Islet of Langerhans (tissue), 1 donor: ENCODE data around the gene TMBIM4.
"Not testable (repeated sequence)": the region's sequence is repeated elsewhere in the genome, so short reads cannot be mapped to it uniquely, and the experiment has no call there.

Experiments
- FAIRE-seq: peaks from one replicate; lab custom pipeline; 2011; peaks lifted over from hg19 to GRCh38; lab: Jason Lieb, UNC

TMBIM4 gene, protein sequence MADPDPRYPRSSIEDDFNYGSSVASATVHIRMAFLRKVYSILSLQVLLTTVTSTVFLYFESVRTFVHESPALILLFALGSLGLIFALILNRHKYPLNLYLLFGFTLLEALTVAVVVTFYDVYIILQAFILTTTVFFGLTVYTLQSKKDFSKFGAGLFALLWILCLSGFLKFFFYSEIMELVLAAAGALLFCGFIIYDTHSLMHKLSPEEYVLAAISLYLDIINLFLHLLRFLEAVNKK

DNA sequence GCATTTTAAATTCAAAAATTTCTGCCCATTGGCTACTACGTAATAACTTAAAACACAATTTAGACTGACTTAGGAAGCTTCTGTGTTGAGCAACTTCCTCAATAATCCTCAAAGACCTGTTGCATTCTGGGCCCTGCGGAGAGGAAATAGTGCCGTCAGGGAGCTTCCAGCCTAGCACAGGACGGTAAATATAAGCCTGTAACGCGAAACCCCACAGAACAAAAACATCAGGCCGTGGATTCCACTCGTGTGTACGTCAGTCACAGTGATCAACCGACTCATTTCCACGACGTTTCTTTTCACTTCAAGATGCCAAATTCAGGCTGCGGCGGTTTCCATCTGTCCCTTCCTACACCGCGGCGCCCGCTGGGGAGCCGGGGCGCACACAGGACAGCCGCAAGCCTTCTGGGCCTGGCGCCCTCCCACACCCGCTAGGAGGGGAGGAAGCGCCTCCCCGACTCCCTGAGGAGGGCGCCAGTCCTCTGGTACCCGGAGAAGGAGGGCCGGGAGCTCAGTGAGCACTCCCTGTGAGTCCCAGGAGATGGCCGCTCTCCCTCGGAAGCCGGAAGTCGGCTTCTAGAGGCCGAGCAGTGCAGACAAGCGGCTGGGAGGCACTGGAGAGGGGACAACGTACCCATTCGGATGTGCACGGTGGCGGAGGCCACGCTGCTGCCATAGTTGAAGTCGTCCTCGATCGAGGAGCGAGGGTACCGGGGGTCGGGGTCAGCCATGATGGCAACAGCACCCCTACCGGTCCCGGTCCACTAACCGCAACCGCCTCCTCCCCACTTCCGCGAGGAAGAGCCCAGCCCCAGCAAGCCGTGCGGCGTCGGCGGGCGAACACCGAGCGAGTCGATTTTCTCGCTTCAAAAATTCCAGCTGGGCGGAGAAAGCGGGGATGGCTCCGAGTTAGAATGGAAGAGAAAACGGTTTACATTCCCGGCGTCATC, at the start of gene TMBIM4:
TSS of gene TMBIM4 (minus strand) at position 776 of the 950 bp plus-strand sequence. CDS start at position 731, 45 bp downstream.
- FAIRE-seq = no peak

DNA sequence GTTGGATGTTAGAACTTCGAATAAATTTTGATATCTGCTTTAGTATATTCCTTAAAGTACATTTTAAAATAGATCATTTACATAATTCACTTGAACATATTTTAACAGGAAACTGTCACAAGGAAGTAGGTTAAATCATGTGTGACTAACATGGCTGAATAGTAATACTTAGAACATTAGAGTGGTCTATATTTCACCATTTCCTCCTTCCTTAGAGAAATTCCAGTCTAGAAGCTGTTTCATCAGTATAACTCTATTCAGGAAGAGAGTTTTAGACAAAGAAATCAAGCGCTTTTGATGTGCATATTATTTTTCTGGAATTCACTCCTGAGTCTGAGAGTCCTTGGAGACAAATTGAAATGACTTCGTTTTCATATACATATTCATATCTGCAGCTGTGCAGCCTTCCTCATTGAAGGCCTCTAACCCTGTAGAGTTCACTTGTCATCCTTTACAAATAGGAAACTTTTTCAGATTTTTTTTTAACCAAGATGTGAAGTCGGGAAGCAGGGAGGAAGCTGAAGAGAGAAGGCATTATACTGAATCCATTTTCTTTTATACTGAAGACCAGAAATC, 47.6 kb upstream of the TMBIM4 start:
- no peak for FAIRE-seq

DNA sequence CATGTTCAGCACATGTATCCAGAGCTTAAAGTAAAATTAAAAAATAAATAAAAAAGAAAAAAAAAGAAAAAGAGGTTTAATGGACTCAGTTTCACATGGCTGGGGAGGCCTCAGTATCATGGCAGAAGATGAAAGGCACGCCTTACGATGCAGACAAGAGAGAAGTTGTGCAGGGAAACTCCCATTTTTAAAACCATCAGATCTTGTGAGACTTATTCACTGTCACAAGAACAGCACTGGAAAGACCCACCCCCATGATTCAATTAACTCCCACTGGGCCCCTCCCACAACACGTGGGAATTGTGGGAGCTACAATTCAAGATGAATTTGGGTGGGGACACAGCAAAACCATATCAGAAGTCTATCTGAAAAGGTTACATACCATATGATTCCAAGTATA, 43.2 kb upstream of the TMBIM4 start:
- not testable (repeated sequence) for FAIRE-seq

DNA sequence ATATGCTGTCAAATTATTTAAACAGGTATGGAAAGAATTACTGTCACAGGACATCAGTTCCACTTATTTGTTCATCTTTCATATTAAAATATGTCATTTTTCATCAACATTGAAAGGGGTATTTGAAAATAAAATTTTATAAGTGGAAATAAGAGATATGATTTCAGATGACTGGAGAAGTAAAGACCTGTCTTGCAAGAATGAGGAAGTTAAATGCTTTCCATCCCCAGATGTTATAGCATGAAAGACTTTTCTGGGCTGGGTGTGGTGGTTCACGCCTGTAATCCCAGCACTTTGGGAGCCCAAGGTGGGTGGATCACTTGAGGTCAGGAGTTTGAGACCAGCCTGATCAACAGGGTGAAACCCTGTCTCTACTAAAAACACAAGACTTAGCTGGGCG, 41.8 kb upstream of the TMBIM4 start:
- not testable (repeated sequence) for FAIRE-seq

DNA sequence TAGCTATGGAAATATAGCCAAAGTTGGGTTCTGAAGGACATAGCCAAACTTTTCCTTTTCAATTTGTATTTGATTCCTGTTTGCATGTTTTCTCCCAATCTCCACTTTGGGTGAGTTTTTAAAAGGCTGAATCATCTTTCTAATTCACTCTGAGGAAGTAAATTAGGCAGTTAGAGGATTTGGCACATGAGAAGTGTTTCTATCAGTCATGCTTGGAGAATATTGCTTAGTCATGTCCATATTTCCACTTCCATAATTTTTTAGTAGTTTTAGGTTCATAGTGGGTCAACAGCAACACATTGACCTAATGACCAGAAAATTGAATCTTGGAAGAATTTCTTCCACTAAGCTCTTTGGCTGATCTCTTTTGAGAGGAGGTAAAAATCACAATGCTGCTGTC, 41.0 kb upstream of the TMBIM4 start:
- FAIRE-seq = no peak

DNA sequence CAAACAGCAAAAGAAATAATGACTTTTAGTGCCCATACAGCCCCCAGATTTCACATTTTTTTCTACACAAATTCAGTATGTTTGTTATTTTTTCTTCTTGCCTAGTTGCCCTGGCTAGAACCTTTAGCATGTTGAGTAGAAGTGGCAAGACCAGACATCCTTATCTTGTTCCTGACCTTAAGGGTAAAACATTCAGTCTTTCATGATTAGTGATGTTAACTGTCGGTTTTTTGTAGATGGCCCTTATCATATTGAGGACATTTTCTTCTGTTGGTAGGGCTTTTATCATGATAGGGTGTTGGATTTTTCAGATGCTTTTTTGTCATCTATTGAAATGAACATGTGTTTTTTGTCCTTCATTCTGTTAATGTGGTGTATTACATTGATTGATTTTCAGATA, 36.3 kb upstream of the TMBIM4 start:
- no peak for FAIRE-seq

DNA sequence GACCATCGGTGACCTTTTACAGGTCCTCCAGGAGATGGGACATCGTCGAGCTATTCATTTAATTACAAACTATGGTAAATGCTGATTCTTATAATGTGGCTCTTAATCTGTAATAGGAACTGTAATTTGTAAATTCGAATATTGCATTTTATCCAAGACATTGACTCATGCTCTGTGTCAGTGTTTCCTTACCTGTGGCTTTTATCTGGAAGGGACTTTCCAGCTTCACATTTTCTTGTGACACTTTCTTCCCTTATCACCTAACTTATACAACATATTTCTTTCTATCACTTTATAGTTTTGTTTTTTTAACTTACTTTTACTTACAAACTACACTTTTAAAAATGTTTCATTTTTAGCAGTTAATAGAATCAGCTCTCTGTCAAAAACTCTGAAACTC, 34.0 kb upstream of the TMBIM4 start:
- no peak for FAIRE-seq

DNA sequence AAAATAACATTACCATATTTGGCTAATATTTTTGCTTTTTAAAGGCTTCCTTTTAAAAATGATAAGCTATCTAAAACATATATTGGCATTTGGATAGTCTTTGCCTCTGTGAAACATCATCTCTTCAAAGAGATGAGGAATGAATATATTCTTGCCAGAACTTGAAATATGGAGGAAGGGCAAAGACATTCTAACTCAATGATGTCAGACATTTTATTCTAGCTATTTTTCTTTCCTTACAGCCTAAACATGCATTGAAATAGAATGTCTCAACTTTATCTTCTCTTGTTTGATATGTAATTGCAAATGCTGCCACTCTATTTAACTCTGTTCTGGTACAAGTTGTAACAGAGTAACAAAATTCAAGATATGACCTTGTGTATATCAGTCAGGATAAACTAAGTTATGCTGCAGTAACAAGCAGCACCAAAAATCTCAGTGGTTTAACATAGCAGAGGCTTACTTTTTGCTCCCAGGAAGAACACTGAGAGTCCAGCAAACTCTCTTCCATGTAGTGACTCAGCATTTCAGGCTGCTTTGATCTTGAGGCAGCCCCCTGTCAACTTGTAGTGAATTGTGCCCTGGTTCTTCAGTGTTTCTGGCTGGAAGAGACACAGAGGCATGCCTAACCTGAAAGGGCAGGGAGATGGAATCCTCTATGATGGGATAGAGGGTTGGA, 30.2 kb upstream of the TMBIM4 start:
- no peak for FAIRE-seq

DNA sequence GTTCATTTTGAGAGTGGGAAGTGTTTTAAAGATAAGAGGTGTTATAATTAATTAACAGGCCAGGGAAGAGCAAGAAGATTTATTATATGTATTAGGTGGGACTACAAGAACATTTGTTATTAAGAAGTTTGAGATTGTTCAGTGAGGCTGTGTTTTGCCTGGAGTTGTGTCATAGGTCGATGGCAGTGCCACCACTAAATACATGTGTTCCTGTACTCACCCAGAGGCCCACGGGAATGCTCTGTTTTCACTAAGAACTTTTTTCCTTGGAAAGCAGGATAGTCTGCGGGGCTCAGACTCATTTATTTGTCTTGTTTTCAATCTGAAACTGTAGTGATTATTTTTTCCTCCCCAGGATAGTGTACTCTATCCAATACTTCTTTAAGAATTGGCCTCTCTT, 29.3 kb upstream of the TMBIM4 start:
- no peak for FAIRE-seq

DNA sequence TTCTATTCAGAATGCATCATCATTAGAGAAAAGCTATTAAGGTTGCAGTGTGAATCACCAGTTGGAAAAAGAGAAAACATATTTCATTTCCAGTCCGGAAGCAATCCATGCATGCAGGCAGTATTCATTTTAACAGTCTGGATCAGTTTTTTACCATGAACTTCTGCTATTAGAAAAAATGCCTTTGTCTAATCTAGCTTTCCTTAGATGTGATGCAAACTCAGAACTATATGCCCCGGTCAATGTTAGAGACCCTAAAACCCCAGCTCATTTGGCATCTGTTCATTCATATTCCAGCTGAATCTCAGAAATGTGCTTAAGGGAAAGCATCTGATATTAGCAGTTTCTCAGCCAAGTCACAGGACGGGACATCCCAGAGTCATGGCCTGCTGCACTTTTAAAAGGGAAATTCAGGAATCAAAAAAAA, 27.7 kb upstream of the TMBIM4 start:
- no peak for FAIRE-seq

DNA sequence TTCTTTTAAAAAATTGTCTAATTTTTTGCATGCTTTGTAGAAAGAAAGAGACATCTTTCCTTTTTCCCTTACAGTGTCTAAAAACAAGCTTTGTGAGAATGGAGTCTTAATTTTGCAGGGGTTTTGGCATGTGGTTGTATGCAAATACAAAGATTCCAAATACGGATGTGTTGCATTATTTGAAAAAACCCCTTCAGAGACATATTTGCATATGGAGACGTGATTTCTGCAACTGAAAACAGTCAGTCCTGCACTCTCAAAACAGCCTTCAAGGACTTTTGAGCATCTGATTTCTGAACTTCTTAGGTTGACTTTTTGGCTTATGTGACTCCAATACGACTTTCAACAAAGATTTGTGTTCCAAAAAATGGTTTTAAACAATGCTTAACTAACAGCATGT, 27.0 kb upstream of the TMBIM4 start:
- FAIRE-seq = no peak

DNA sequence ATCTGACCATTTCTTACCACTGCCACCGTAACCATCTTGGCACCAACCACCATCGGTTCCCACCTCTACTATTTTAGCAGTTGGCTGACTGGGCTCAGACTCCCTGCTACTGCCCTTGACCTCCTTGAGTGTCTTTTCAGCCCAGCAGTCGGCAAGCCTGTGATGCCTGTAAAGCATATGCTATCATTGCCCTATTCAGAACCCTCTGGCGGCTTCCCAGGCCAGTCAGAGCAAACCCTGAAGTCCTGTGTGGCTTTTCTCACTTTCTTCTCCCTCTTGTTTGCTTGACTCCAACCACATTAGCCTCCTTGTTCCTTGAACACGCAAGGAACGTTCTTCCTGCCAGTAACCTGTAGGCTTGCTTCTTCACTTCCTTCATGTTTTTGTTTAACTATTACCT, 25.4 kb upstream of the TMBIM4 start:
- no peak for FAIRE-seq

DNA sequence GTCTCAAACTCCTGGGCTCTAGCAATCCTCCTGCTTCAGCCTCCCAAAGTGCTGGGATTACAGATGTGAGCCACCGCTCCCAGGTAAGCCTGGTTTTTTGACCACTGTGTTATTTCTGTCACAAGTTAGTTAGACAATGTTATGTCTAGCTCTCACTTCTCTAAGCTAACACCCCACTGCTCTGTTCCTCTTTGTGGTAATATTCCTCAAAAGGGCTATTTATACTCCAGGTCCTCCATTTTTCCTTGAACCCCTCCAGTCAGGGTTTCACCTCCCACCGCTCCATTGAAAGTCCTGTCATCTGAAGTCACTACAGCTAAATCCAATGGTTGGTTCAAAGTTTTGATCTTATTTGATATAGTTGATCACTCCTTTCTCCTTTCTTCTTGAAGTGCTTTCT, 24.3 kb upstream of the TMBIM4 start:
- no peak for FAIRE-seq

DNA sequence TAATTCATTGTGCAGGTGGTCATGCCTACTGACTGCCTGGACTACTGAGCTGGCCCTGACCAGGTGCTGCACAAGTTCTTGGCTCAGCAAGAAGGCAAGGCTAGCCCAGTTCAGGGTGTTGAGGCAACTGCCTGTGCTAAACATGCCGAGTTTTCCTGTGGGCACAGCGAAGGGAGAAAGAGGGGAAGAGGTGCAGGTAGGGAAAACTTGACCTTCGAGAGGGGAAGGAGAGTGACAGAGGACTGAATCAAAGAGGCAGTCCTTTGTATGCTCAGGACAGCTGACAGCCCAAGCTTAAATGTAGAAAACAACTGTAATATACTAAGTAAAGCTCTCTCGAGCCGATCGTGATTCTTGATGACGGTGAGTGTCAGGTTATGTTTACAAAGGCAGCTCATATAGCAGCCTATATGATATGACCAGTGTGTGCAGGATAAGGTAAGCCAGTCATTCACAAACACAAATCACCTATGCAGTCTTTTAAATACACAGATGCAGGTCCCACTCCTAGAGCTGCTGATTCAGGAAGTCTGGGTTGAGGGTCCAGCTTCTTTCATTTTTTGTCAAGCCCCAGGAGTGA, 21.8 kb upstream of the TMBIM4 start:
- no peak for FAIRE-seq

DNA sequence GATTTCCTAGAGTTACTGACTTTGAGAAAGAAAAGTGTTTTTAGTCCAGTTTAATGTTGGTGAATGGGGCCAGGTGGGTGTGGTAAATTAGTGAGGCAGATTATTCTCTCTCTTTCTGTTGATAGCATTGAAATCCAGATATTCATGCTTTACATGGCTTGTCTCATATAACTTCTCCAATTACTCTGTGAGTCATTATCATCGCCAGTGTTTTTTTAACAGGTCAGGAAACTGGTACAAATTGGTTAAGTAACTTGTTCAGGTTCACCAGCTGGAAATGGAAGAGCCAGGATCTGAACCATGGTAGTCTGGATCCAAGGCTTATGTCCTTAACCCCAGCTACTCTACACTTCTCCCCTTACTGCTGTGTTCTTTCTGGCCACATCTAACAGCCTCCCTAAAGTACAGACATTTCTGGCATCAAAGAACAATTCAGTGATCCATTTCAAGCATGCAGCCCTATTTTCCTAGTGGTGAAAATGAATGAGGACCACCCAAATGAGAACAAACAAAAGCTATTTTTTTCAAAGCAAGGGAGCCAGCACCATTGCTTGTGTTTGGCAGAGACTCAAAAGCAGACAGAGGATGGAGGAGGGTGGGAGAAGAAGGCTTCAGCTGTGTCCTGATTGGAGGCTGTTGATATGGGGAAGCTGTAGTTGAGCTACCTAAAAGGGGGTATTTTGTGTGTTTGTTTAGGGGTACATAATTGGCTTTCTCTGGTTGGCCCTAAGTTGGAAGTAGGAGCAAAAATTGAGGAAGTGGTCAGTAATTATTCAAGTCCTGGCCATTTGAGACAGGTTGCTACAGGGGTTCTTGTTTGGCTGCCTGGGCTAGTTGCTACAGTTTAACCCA, 20.9 kb upstream of the TMBIM4 start:
- no peak for FAIRE-seq

DNA sequence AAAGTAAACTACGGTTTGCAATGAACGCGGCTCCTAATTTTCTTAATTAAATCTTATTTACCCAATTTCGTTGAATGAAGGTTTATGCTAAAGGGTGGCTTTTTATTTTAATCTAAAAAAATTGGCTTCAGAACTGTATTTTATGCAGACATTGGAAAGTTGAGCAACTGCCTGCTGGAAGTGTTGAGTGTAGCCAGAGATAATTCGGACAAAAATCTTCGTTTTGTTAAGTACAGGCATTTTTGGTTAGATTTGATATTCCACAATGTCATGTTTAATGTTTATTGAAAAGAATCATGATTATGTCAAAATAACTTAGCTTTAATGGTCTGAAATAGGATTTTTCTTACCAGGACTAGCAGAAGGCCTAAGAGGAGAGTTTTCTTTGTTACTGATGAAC, 20.1 kb upstream of the TMBIM4 start:
- FAIRE-seq = no peak

DNA sequence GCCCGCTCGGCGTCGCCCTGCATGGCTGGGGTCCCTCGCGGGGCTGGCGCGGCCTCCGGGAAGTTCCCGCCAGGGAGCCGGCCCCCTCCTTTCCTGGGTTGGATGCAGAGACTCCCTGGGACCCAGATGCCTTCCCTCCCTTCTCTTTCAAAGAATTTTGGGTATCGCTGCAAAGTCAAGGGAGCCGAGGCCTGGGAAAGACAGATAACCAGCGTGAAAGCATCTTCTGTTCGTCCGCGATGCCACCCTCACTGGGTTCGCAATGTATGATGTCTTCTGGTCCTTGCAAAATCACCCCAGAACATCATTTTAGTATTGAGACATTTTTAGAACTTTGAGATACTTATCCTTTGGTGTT, 19.7 kb upstream of the TMBIM4 start:
- no peak for FAIRE-seq

DNA sequence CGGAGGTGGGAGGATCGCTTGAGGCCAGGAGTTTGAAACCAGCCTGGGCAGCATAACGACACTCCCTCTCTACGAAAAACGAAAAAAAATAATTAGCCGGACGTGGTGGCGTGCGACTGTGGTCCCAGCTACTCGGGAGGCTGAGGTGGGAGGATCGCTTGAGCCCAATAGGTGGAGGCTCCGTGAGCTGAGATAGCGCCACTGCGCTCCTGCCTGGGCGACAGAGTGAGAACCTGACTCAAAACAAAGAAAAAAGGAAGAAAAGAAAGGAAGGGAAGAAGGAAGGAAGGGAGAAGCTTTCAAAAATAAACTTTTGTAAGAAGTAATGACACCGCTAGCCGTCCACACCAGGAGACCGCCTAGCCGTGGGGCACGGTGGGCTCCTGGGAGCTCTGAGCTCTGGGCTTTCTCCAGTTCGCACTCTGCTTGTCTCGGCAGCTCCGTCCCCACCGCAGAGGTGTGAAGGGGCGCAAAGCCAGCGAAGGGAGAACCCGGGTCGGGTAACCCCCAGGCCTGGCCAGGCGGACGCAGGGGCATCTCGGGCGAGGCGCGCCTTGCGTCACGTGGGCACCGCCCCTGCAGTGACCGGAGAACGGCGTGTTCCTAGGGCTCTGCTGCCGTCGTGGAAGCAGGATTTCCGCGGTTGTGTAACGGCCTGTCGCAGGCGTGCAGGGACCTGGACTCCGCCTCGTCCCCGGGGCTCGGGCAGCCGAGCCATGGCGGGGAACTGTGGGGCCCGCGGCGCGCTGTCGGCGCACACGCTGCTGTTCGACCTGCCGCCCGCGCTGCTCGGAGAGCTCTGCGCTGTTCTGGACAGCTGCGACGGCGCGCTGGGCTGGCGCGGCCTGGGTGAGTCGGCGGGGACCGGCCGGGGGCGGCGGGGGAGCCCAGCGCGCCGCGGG, 19.0 kb upstream of the TMBIM4 start, which contains the start of gene IRAK3:
TSS of gene IRAK3 (plus strand) at position 631 of the 902 bp plus-strand sequence. CDS start at position 717, 86 bp downstream.
- FAIRE-seq = no peak

DNA sequence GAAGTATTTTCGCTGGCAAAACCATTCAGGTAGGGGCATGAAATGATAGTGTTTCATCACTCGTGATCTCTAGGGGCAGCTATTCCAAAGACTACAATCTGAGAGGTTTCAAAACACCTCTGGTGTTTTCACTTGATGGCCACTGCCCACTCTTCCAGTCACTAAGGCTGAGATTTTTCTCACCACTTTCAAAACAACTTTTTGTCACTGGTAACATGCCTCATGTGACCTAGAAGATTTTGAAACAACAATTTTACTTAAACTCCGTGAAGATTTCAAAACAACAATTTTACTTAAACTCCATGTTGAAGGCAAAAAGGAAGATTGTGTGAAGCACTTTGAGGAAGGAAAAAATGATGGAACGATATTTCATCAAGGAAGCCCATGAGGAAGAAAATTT, 18.0 kb upstream of the TMBIM4 start:
- FAIRE-seq = no peak

DNA sequence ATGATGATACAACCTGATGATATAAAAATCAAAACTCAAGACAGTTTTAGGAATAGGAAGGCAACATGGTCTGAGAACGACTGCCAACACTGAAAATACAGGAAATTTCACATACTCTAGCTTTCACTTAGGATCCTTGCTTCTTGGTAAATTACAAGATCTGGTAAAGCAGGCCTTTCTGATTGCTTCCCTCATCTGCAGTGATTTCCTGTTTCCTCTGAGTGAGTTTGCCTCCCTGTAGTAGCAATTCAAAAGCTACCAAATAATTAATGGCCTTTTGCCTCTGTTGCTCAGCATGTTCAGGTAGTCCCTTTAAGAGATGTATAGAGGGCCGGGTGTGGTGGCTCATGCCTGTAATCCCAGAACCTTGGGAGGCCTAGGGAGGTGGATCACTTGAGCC, 17.2 kb upstream of the TMBIM4 start:
- FAIRE-seq = no peak
